ENCODE measurements around the gene STH. TPM values are rescaled to one million over a fixed set of nuclear protein-coding genes. Genes with fewer than 3 reads are reported as not detected.

The STH gene
- total RNA-seq, 2 donors from 2014 or later, result not detected

- Histone ChIP-seq H3K4me1 (ENCODE audit: control insufficient read depth, insufficient read depth, low read length) (no peaks in the 10 kb centered on the region), H3K27ac (ENCODE audit: low read depth, low read length) (no peak overlapping the region), H3K36me3 (ENCODE audit: control insufficient read depth, insufficient read depth, low read length) (no peaks in the 10 kb centered on the region), H3K4me3 (ENCODE audit: low read length) (no peak overlapping the region), H3K27me3 (ENCODE audit: control insufficient read depth, insufficient read depth, low read length, poor library complexity, severe bottlenecking) (no peaks in the 10 kb centered on the region), H3K9ac (ENCODE audit: extremely low read depth, low read length, poor library complexity, severe bottlenecking) (no peak overlapping the region), H3K9me3 (ENCODE audit: control insufficient read depth, low read length) (no peaks in the 10 kb centered on the region)
- WGBS, 2 experiments (ENCODE audit: insufficient coverage in 1 of 2, insufficient read length in 1 of 2), result 91 to 100% methylated on average over 3 of the region's 4 CpGs
- H3K9me3 Mint-ChIP-seq, result no peaks in the 10 kb centered on the region
- H3K27me3 Mint-ChIP-seq (ENCODE audit: insufficient read depth), result no peaks in the 10 kb centered on the region
- H3K36me3 Mint-ChIP-seq (ENCODE audit: low read depth), result no peaks in the 10 kb centered on the region
- no peak overlapping the region for H3K4me3 Mint-ChIP-seq
- H3K4me1 Mint-ChIP-seq, result no peaks in the 10 kb centered on the region
- no peak overlapping the region for H3K27ac Mint-ChIP-seq
- no peak for TF ChIP-seq CTCF (conservative IDR thresholded peaks at IDR 0.05)
- DNase-seq, result no peak
Measured at GRCh38 chr17:45960311-45960710, 38.7 kb upstream of the STH start.

GRCh38 chr17:45961206-45961605 lies 37.8 kb upstream of the STH start:
- Histone ChIP-seq H3K27me3 (ENCODE audit: control insufficient read depth, insufficient read depth, low read length, poor library complexity, severe bottlenecking) (no peaks in the 10 kb centered on the region), H3K9ac (ENCODE audit: extremely low read depth, low read length, poor library complexity, severe bottlenecking) (no peak overlapping the region), H3K9me3 (ENCODE audit: control insufficient read depth, low read length) (no peaks in the 10 kb centered on the region), H3K4me1 (ENCODE audit: control insufficient read depth, insufficient read depth, low read length) (no peaks in the 10 kb centered on the region), H3K36me3 (ENCODE audit: control insufficient read depth, insufficient read depth, low read length) (no peaks in the 10 kb centered on the region), H3K27ac (ENCODE audit: low read depth, low read length) (no peak overlapping the region), H3K4me3 (ENCODE audit: low read length) (no peak overlapping the region)
- WGBS, 2 experiments (ENCODE audit: insufficient coverage in 1 of 2, insufficient read length in 1 of 2), result 78 to 95% methylated on average over 4 to 6 of the region's 6 CpGs
- no peak overlapping the region for H3K27ac Mint-ChIP-seq
- DNase-seq, result no peak
- H3K27me3 Mint-ChIP-seq (ENCODE audit: insufficient read depth), result peaks cover 4% of the 10 kb centered on the region
- no peak overlapping the region for H3K4me3 Mint-ChIP-seq
- no peak for TF ChIP-seq CTCF (conservative IDR thresholded peaks at IDR 0.05)
- H3K9me3 Mint-ChIP-seq, result no peaks in the 10 kb centered on the region
- H3K4me1 Mint-ChIP-seq, result no peaks in the 10 kb centered on the region
- H3K36me3 Mint-ChIP-seq (ENCODE audit: low read depth), result no peaks in the 10 kb centered on the region

- no peak for TF ChIP-seq CTCF (conservative IDR thresholded peaks at IDR 0.05)
- WGBS, 2 experiments (ENCODE audit: insufficient coverage in 1 of 2, insufficient read length in 1 of 2), result 95 to 96% methylated on average over 12 of the region's 12 CpGs
Measured at GRCh38 chr17:45962221-45962972, 36.7 kb upstream of the STH start.

More at GRCh38 chr17:45962221-45962972, 36.7 kb upstream of the STH start:
- H3K27me3 Mint-ChIP-seq (ENCODE audit: insufficient read depth), result peaks cover 5% of the 10 kb centered on the region
- H3K9ac ChIP-seq (ENCODE audit: extremely low read depth, low read length, poor library complexity, severe bottlenecking), result no peak overlapping the region
- no peak overlapping the region for H3K27ac ChIP-seq (ENCODE audit: low read depth, low read length)
- H3K36me3 ChIP-seq (ENCODE audit: control insufficient read depth, insufficient read depth, low read length), result no peaks in the 10 kb centered on the region
- peaks cover 6% of the 10 kb centered on the region for H3K4me1 Mint-ChIP-seq
- H3K4me3 ChIP-seq (ENCODE audit: low read length), result no peak overlapping the region
- DNase-seq, result no peak
- H3K4me3 Mint-ChIP-seq, result no peak overlapping the region
- H3K4me1 ChIP-seq (ENCODE audit: control insufficient read depth, insufficient read depth, low read length), result no peaks in the 10 kb centered on the region
- H3K9me3 Mint-ChIP-seq, result no peaks in the 10 kb centered on the region
- no peak overlapping the region for H3K27ac Mint-ChIP-seq
- H3K9me3 ChIP-seq (ENCODE audit: control insufficient read depth, low read length), result no peaks in the 10 kb centered on the region
- no peaks in the 10 kb centered on the region for H3K27me3 ChIP-seq (ENCODE audit: control insufficient read depth, insufficient read depth, low read length, poor library complexity, severe bottlenecking)
- H3K36me3 Mint-ChIP-seq (ENCODE audit: low read depth), result no peaks in the 10 kb centered on the region

Measured in endodermal cell (in vitro differentiated cells).